ENCODE results near the gene NOP10. TPM values are rescaled to one million over a fixed set of nuclear protein-coding genes. Genes with fewer than 3 reads are reported as not detected.

NOP10 gene
- total RNA-seq, 4 donors from 2014 or later: 56.9 to 78.8 (median 72.3) TPM

DNA sequence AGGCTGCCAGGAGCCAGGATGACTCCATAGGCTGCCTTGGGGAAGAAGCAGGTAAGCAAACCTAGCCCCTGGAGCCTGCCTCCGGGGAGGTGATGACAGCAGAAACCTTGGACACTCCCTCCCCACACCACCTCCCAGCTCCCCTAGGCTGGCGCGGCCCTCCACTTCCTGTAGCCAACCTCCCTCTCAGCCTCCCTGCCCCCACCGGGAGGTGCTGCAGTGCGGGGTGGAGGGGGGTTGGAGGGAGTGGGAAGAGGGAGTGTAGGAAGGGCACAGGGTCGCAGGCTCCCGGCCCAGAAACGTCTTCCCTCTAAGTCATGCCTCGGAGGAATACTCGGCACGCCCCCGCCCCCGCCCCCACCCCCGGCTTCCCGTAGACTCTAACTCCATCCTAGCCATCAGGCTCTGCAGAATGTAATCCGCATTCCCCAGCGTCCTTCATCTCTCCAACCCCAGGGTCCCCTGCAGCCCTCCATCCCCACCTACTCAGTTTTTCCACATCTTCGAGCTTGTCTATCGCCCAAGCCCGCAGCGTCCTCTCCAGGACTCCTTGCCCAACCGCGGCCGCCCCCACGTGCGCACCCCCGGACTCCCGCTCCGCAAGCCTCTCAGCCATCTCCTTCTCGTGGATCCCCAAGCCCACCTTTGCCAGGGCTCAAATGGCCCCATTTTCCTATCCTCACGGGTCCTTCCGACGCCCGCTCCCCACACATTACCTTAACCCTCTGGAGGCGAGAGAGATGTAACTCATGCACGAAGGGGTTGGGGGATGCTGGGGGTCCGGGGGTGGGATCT, 23.5 kb upstream of the NOP10 start:
- Histone ChIP-seq H3K4me3 (peak overlapping the region; percentile 89 to 97), H3K4me1 (no peaks in the 10 kb centered on the region), H3K36me3 (no peaks in the 10 kb centered on the region), H3K9me3 (no peaks in the 10 kb centered on the region), H3K27ac (peak overlapping the region; percentile 95 to 98), H3K27me3 (no peaks in the 10 kb centered on the region)
- no peak for TF ChIP-seq POLR2A (IDR thresholded peaks at IDR 0.05)
- TF ChIP-seq, protein P1, sequence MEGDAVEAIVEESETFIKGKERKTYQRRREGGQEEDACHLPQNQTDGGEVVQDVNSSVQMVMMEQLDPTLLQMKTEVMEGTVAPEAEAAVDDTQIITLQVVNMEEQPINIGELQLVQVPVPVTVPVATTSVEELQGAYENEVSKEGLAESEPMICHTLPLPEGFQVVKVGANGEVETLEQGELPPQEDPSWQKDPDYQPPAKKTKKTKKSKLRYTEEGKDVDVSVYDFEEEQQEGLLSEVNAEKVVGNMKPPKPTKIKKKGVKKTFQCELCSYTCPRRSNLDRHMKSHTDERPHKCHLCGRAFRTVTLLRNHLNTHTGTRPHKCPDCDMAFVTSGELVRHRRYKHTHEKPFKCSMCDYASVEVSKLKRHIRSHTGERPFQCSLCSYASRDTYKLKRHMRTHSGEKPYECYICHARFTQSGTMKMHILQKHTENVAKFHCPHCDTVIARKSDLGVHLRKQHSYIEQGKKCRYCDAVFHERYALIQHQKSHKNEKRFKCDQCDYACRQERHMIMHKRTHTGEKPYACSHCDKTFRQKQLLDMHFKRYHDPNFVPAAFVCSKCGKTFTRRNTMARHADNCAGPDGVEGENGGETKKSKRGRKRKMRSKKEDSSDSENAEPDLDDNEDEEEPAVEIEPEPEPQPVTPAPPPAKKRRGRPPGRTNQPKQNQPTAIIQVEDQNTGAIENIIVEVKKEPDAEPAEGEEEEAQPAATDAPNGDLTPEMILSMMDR (IDR thresholded peaks at IDR 0.05): no peak
- DNase-seq: peak; percentile 59 to 63
- intact Hi-C loops (cut with DNase I; ENCODE audit: low total_unique reads): no loop called here

DNA sequence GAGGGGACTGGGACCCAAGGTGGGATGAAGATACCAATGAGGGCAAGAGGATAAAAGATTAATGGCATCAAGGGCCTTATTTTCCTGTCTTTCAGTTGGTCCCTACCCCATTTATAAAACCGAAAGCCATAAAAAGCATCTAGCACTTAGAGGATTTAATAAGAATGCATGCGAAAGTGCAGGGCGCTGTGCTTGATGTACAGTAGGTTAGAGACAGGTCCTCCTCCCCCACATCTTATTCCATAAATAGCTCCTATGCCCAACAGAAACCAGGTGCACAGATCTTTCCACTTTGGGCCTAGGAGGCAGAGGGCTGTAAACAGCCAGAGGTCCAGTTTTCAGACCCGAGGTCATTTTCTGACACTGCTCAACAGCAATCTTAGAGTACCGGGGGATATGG, 22.9 kb upstream of the NOP10 start:
- Histone ChIP-seq H3K27ac (peak overlapping the region; percentile 95 to 98), H3K27me3 (no peaks in the 10 kb centered on the region), H3K4me1 (no peaks in the 10 kb centered on the region), H3K9me3 (no peaks in the 10 kb centered on the region), H3K36me3 (no peaks in the 10 kb centered on the region), H3K4me3 (peak overlapping the region; percentile 89 to 97)
- intact Hi-C loops (cut with DNase I; ENCODE audit: low total_unique reads): no loop called here
- TF ChIP-seq, protein P1 (IDR thresholded peaks at IDR 0.05): no peak
- no peak for TF ChIP-seq POLR2A (IDR thresholded peaks at IDR 0.05)
- no peak for DNase-seq

DNA sequence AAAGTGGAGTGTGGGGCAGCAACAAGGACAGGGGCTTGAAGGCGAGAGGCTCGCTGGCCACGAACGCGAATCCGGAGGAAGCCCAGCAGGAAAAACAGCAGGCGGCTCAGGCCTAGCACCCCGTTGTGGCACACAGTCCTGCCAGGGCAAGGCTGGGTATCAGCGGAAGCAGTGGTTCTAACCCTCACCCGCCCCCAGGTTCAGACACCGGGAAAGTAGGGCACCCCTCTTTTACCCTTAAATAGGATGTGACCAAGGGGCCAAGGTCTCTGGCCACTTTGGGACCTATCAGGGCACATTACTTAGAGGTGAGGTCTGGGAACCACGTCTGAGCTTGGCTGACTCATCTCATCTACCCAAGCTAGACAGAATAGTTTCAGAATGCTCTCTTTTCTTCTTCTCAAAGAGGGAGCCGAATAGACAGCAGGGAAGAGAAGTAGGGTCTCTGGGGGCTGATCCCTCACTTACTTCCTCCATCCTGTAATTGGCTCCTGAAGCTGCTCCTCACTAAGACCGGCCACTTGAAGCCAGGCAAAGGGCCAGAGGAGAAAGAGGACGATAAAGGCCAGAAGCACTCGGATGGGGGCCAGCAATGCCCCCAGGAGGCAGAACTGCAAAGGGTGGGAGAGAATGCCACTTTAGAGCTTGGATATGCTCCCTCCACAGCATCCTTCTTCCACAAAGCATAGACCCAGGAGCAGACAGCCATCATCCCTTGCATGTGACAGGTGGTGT, 22.3 kb upstream of the NOP10 start:
- H3K4me3 ChIP-seq: no peak overlapping the region
- no peaks in the 10 kb centered on the region for H3K27me3 ChIP-seq
- H3K9me3 ChIP-seq: no peaks in the 10 kb centered on the region
- intact Hi-C loops (cut with DNase I; ENCODE audit: low total_unique reads): no loop called here
- TF ChIP-seq POLR2A (IDR thresholded peaks at IDR 0.05): no peak
- TF ChIP-seq, protein P1 (IDR thresholded peaks at IDR 0.05): no peak
- peak overlapping the region; percentile 95 to 98 for H3K27ac ChIP-seq
- H3K36me3 ChIP-seq: no peaks in the 10 kb centered on the region
- DNase-seq: no peak
- H3K4me1 ChIP-seq: no peaks in the 10 kb centered on the region

DNA sequence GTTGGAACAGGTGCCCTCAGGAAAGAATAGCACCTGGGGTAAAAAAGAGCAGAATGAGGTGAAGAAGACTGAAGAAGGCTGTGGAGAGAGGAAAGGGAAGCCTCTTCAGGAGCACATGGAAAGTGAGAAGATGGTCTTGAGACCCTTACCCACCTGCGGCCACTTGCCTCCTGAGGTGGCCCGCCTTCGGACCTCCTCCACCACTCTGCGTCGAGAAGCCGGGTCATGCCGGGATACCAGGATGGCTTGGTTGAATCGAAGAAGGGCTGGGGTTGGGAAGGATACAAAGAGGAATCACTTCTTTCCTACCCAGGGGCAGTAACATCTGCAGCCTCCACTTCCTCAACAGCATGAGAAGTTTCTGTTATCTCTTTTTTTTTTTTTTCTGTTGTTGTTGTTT, 21.1 kb upstream of the NOP10 start:
- Histone ChIP-seq H3K4me1 (no peaks in the 10 kb centered on the region), H3K27me3 (no peaks in the 10 kb centered on the region), H3K27ac (no peak overlapping the region), H3K36me3 (no peaks in the 10 kb centered on the region), H3K9me3 (no peaks in the 10 kb centered on the region), H3K4me3 (no peak overlapping the region)
- TF ChIP-seq, protein P1 (IDR thresholded peaks at IDR 0.05): no peak
- no peak for TF ChIP-seq POLR2A (IDR thresholded peaks at IDR 0.05)
- no peak for DNase-seq
- intact Hi-C loops (cut with DNase I; ENCODE audit: low total_unique reads): no loop called here

Data from uterus (tissue), 4 donors.